Calu3 (cell line): ENCODE results near the gene OSBPL3. TPM values are rescaled to one million over a fixed set of nuclear protein-coding genes. Genes with fewer than 3 reads are reported as not detected.

Experiments
- BruUV-seq: library from RNA; stranded (reverse); fragments of 400-500 nt; replicated peaks from 2 replicates; lab custom pipeline; 2021; lab: Mats Ljungman, UMichigan
- CTCF ChIA-PET: fragments of 300-600 bp; sonication (Branson Sonifier 250); formaldehyde crosslinking; loops from one replicate; lab custom pipeline; 2022; ENCODE audit warnings: antibody characterized with exemption; lab: Charles Lee
- DNase-seq: peaks from one replicate; pipeline ENCODE4 v3.0.0; 2022
- H3K27ac Mint-ChIP-seq: one replicate; pipeline ENCODE4 v1.8.0; 2022; ENCODE audit warnings: mixed read lengths; ENCODE audit not compliant: unreplicated experiment
- H3K27me3 Mint-ChIP-seq: one replicate; pipeline ENCODE4 v1.8.0; 2022; ENCODE audit warnings: mixed read lengths; ENCODE audit not compliant: unreplicated experiment
- H3K36me3 Mint-ChIP-seq: one replicate; pipeline ENCODE4 v1.8.0; 2022; ENCODE audit warnings: mild to moderate bottlenecking, moderate library complexity, mixed read lengths; ENCODE audit not compliant: insufficient read depth, unreplicated experiment
- H3K4me1 Mint-ChIP-seq: one replicate; pipeline ENCODE4 v1.8.0; 2022; ENCODE audit warnings: mild to moderate bottlenecking, low read depth, mixed read lengths; ENCODE audit not compliant: unreplicated experiment
- H3K4me3 Mint-ChIP-seq: one replicate; pipeline ENCODE4 v1.8.0; 2022; ENCODE audit warnings: mild to moderate bottlenecking, low read depth, moderate library complexity, mixed read lengths; ENCODE audit not compliant: unreplicated experiment
- H3K9me3 Mint-ChIP-seq: one replicate; pipeline ENCODE4 v1.8.0; 2022; ENCODE audit warnings: low read depth, mixed read lengths; ENCODE audit not compliant: unreplicated experiment
- intact Hi-C: fragments of 100-400 bp; cut with micrococcal nuclease; formaldehyde crosslinking; loops from one replicate; pipeline ENCODE4 v1.10.0; 2022; ENCODE audit not compliant: unreplicated experiment
- total RNA-seq: library from RNA; stranded (reverse); gene quantifications from 2 replicates; pipeline ENCODE4 v1.2.3, GENCODE V29; 2022
- TF ChIP-seq, protein P1 (sequence below): fragments of 200-600 bp; IDR thresholded peaks from one replicate; pipeline ENCODE4 v1.8.0; 2022; ENCODE audit warnings: antibody characterized with exemption; ENCODE audit not compliant: unreplicated experiment

Gene OSBPL3
- total RNA-seq, 1 experiment from 2014 or later: 136 TPM

DNA sequence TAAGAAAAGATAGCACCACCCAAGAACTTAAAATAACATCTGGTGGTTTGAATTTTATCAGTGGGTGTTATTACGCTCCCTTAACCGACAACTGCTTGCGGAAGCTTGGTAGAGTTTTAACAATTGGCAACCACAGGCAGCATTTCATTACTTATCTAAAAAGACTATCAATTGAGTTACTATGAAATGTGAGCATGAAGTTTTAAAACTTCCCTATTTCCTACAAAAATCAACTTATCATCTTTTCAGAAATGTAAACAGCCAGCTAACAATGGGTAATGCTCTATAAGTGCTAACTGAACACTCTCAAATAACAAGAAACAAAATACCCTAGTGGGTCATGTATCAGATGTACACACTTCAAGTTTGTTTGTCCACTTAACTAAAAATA is 68.8 kb downstream of the OSBPL3 start:
- TF ChIP-seq, protein P1, sequence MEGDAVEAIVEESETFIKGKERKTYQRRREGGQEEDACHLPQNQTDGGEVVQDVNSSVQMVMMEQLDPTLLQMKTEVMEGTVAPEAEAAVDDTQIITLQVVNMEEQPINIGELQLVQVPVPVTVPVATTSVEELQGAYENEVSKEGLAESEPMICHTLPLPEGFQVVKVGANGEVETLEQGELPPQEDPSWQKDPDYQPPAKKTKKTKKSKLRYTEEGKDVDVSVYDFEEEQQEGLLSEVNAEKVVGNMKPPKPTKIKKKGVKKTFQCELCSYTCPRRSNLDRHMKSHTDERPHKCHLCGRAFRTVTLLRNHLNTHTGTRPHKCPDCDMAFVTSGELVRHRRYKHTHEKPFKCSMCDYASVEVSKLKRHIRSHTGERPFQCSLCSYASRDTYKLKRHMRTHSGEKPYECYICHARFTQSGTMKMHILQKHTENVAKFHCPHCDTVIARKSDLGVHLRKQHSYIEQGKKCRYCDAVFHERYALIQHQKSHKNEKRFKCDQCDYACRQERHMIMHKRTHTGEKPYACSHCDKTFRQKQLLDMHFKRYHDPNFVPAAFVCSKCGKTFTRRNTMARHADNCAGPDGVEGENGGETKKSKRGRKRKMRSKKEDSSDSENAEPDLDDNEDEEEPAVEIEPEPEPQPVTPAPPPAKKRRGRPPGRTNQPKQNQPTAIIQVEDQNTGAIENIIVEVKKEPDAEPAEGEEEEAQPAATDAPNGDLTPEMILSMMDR: no peak
- intact Hi-C loops: no loop called here
- Mint-ChIP-seq H3K36me3 (peaks cover under 1% of the 10 kb centered on the region), H3K4me1 (peaks cover 49% of the 10 kb centered on the region), H3K4me3 (no peak overlapping the region), H3K27me3 (no peaks in the 10 kb centered on the region), H3K27ac (no peak overlapping the region), H3K9me3 (no peaks in the 10 kb centered on the region)
- no TSS peak for BruUV-seq
- no peak for DNase-seq
- CTCF ChIA-PET: no interaction called here

DNA sequence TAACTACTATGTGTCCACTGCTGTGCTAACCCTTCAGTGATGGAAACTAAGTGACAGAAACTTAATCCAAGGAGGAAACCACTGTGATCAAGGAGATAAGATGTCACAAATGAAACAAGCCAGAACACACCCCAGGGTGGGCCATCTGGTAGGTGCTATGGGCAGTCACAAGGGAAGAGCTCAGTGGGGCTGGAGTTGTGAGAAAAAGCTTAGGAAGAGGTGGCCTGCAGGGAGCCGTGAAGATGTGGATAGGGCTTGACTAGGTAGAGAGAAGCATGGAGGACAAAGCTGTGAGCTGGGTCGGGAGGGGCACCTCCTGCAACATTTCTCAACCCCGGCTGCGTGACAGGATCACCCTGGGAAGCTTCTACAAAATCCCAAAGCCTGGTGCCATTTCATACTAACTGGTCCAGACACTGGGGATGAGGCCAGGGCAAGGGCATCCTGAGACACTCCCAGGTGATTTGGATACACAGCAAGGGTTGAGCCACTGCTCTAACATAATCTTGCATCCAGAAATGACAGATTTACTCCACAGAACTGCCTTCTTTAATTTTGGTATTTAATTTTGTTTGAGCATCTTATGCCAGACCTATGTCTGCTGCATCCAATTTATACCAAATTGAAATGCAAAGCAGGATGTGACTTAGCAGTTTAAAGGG is 69.3 kb downstream of the OSBPL3 start:
- H3K9me3 Mint-ChIP-seq: no peaks in the 10 kb centered on the region
- no peaks in the 10 kb centered on the region for H3K27me3 Mint-ChIP-seq
- peaks cover 47% of the 10 kb centered on the region for H3K4me1 Mint-ChIP-seq
- no peak overlapping the region for H3K4me3 Mint-ChIP-seq
- BruUV-seq: no TSS peak
- TF ChIP-seq, protein P1: no peak
- no peak overlapping the region for H3K27ac Mint-ChIP-seq
- DNase-seq: no peak
- no peaks in the 10 kb centered on the region for H3K36me3 Mint-ChIP-seq
- CTCF ChIA-PET: interaction anchor here (0.7 to 1.3 kb wide), 2 partner anchors 17 to 69 kb away, joined by 3 to 7 read pairs; partner anchors contain the start of gene OSBPL3
- intact Hi-C loops: no loop called here

DNA sequence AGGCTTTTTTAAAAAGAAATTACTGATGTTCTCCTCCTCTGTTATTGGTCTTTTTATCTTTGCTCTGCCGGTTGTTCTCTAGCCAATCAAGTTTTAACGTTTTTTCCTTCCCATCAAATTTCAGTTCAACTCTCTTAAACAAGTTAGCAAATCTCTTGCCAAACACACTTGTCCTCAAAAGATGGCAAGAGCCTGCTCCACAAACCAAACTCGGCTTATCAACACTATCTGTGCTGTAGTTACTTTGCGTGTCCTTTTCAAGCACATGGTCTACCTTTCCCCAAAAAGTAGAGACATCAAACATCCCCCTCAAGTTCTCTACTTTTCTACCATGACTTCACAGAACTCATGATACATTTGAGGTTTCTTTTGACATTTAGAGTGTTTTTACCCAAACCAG is 71.3 kb downstream of the OSBPL3 start:
- Mint-ChIP-seq H3K4me1 (peaks cover 35% of the 10 kb centered on the region), H3K9me3 (no peaks in the 10 kb centered on the region), H3K36me3 (peaks cover 11% of the 10 kb centered on the region), H3K27me3 (no peaks in the 10 kb centered on the region), H3K27ac (no peak overlapping the region), H3K4me3 (no peak overlapping the region)
- no TSS peak for BruUV-seq
- CTCF ChIA-PET: interaction anchor here (0.9 to 1.4 kb wide), 3 partner anchors 25 to 88 kb away, joined by 3 to 5 read pairs (median 4); partner anchors contain the start of gene OSBPL3
- no peak for DNase-seq
- intact Hi-C loops: loop anchor here (5.0 kb wide), 2 partner anchors 69 to 119 kb away; no protein-coding TSS in a partner anchor
- TF ChIP-seq, protein P1: no peak

DNA sequence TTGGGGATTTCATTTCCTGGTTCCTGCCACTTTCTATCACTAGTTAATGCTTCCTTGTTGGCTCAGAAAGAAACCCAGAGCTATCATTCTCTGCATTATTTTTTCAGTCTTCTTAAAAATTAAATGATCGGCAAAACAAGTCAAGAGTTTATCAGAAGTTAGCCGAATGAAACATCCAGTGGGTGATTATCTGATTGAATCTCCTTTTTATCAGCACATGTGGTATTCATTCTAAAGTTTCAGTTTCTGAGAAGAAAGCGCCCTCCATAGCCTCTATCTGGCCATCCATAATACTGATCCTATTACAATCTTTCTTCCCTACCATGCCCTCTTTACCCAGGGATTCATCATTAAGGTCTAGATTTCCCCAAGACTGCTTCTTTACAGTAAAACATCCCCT is 71.8 kb downstream of the OSBPL3 start:
- no peak overlapping the region for H3K27ac Mint-ChIP-seq
- TF ChIP-seq, protein P1: no peak
- H3K27me3 Mint-ChIP-seq: no peaks in the 10 kb centered on the region
- BruUV-seq: no TSS peak
- H3K4me3 Mint-ChIP-seq: no peak overlapping the region
- DNase-seq: no peak
- H3K9me3 Mint-ChIP-seq: no peaks in the 10 kb centered on the region
- peaks cover 29% of the 10 kb centered on the region for H3K4me1 Mint-ChIP-seq
- CTCF ChIA-PET: interaction anchor here (0.9 to 1.4 kb wide), 4 partner anchors 25 to 185 kb away, joined by 3 to 5 read pairs (median 4); partner anchors contain the start of gene OSBPL3
- H3K36me3 Mint-ChIP-seq: peaks cover 12% of the 10 kb centered on the region
- intact Hi-C loops: loop anchor here (5.0 kb wide), 2 partner anchors 69 to 119 kb away; no protein-coding TSS in a partner anchor
